Activated CD4-positive, alpha-beta T cell treated with anti-CD3 and anti-CD28 coated beads, Interleukin-2, amount 10 ng/mL, durations not matched to agents 7 days and 5 days (primary cell): Measurements from ENCODE around the gene RERE. TPM values are rescaled to one million over a fixed set of nuclear protein-coding genes. Genes with fewer than 3 reads are reported as not detected.

Source experiments
- CTCF ChIA-PET: fragments of 350-600 bp; sonication (Branson Sonifier 250); formaldehyde crosslinking; loops from one replicate; lab custom pipeline; 2021; ENCODE audit warnings: antibody characterized with exemption; lab: Charles Lee
- POLR2A ChIA-PET: fragments of 350-600 bp; sonication (Branson Sonifier 250); formaldehyde crosslinking; loops from one replicate; lab custom pipeline; 2021; ENCODE audit warnings: antibody characterized with exemption; lab: Charles Lee
- DNase-seq: peaks from one replicate; pipeline ENCODE4 v3.0.0-alpha.2; 2020
- H3K27ac Mint-ChIP-seq: one replicate; pipeline ENCODE4 v1.8.0; 2021; ENCODE audit warnings: mild to moderate bottlenecking, moderate library complexity, mixed read lengths
- H3K27me3 Mint-ChIP-seq: one replicate; pipeline ENCODE4 v1.8.0; 2021; ENCODE audit warnings: mixed read lengths
- H3K36me3 Mint-ChIP-seq: one replicate; pipeline ENCODE4 v1.8.0; 2021; ENCODE audit warnings: low read depth, mixed read lengths
- H3K4me1 Mint-ChIP-seq: one replicate; pipeline ENCODE4 v1.8.0; 2021; ENCODE audit warnings: mixed read lengths
- H3K4me3 Mint-ChIP-seq: one replicate; pipeline ENCODE4 v1.8.0; 2021; ENCODE audit warnings: mild to moderate bottlenecking, moderate library complexity, mixed read lengths
- H3K9me3 Mint-ChIP-seq: one replicate; pipeline ENCODE4 v1.8.0; 2021; ENCODE audit warnings: mixed read lengths
- total RNA-seq, 2 experiments: library from RNA; stranded (reverse); gene quantifications; one replicate each; pipeline ENCODE4 v1.2.3, GENCODE V29; 2021

Gene RERE
- total RNA-seq, 2 experiments from 2014 or later = 68.5 to 68.7 TPM

GRCh38 chr1:8649027-8649426 lies 168.4 kb downstream of the RERE start:
- Mint-ChIP-seq H3K27me3 (no peaks in the 10 kb centered on the region), H3K4me3 (no peak overlapping the region), H3K36me3 (peaks cover 25% of the 10 kb centered on the region), H3K4me1 (peaks cover 65% of the 10 kb centered on the region), H3K27ac (peak overlapping the region; percentile 5), H3K9me3 (no peaks in the 10 kb centered on the region)
- ChIA-PET CTCF (interaction anchor here (1.1 kb wide), 1 partner anchor 50 kb away, joined by 3 read pairs; no protein-coding TSS in a partner anchor), POLR2A (no interaction called here)
- no peak for DNase-seq

- DNase-seq = no peak
- Mint-ChIP-seq H3K4me1 (peaks cover 63% of the 10 kb centered on the region), H3K27ac (no peak overlapping the region), H3K9me3 (no peaks in the 10 kb centered on the region), H3K27me3 (no peaks in the 10 kb centered on the region), H3K4me3 (no peak overlapping the region), H3K36me3 (peaks cover 26% of the 10 kb centered on the region)
- CTCF ChIA-PET = interaction anchor here (0.9 to 1.0 kb wide), 3 partner anchors 10 to 79 kb away, joined by 3 to 4 read pairs (median 3); no protein-coding TSS in a partner anchor
- POLR2A ChIA-PET = no interaction called here
These were observed 170.4 kb downstream of the RERE start for GRCh38 chr1:8646996-8647395.

GRCh38 chr1:8646189-8646588 lies 171.3 kb downstream of the RERE start:
- Mint-ChIP-seq H3K36me3 (peaks cover 24% of the 10 kb centered on the region), H3K9me3 (no peaks in the 10 kb centered on the region), H3K27ac (no peak overlapping the region), H3K4me1 (peaks cover 55% of the 10 kb centered on the region), H3K4me3 (no peak overlapping the region), H3K27me3 (no peaks in the 10 kb centered on the region)
- DNase-seq = no peak
- POLR2A ChIA-PET = interaction anchor here (0.6 kb wide), 1 partner anchor 634 kb away, joined by 4 read pairs; no protein-coding TSS in a partner anchor
- CTCF ChIA-PET = interaction anchor here (1.2 kb wide), 1 partner anchor 25 kb away, joined by 3 read pairs; no protein-coding TSS in a partner anchor

GRCh38 chr1:8643542-8644536 lies 173.6 kb downstream of the RERE start:
- H3K4me1 Mint-ChIP-seq = peaks cover 39% of the 10 kb centered on the region
- DNase-seq = no peak
- POLR2A ChIA-PET = no interaction called here

GRCh38 chr1:8642114-8642513 lies 175.3 kb downstream of the RERE start:
- Mint-ChIP-seq H3K27ac (no peak overlapping the region), H3K4me1 (peaks cover 23% of the 10 kb centered on the region), H3K4me3 (no peak overlapping the region), H3K27me3 (no peaks in the 10 kb centered on the region), H3K9me3 (no peaks in the 10 kb centered on the region), H3K36me3 (peaks cover 14% of the 10 kb centered on the region)
- no peak for DNase-seq
- POLR2A ChIA-PET = no interaction called here
- CTCF ChIA-PET = no interaction called here

More at GRCh38 chr1:8643542-8644536, 173.6 kb downstream of the RERE start:
- Mint-ChIP-seq H3K4me3 (no peak overlapping the region), H3K9me3 (no peaks in the 10 kb centered on the region), H3K27me3 (no peaks in the 10 kb centered on the region), H3K27ac (no peak overlapping the region), H3K36me3 (peaks cover 14% of the 10 kb centered on the region)
- CTCF ChIA-PET = interaction anchor here (1.2 kb wide), 2 partner anchors 29 to 88 kb away, joined by 3 to 5 read pairs; no protein-coding TSS in a partner anchor

- no peaks in the 10 kb centered on the region for H3K9me3 Mint-ChIP-seq
- H3K27me3 Mint-ChIP-seq = no peaks in the 10 kb centered on the region
- CTCF ChIA-PET = interaction anchor here (0.6 to 1.2 kb wide), 3 partner anchors 13 to 46 kb away, joined by 3 to 4 read pairs (median 3); no protein-coding TSS in a partner anchor
- peaks cover 20% of the 10 kb centered on the region for H3K4me1 Mint-ChIP-seq
- H3K4me3 Mint-ChIP-seq = no peak overlapping the region
- no peak overlapping the region for H3K27ac Mint-ChIP-seq
- peaks cover 13% of the 10 kb centered on the region for H3K36me3 Mint-ChIP-seq
- POLR2A ChIA-PET = no interaction called here
- no peak for DNase-seq
These were observed 176.0 kb downstream of the RERE start for GRCh38 chr1:8641377-8641997.

- H3K4me3 Mint-ChIP-seq = no peak overlapping the region
- no peaks in the 10 kb centered on the region for H3K9me3 Mint-ChIP-seq
- H3K4me1 Mint-ChIP-seq = peaks cover 20% of the 10 kb centered on the region
- CTCF ChIA-PET = interaction anchor here (0.6 to 1.2 kb wide), 3 partner anchors 14 to 46 kb away, joined by 3 to 4 read pairs (median 3); no protein-coding TSS in a partner anchor
- no peak overlapping the region for H3K27ac Mint-ChIP-seq
- H3K27me3 Mint-ChIP-seq = no peaks in the 10 kb centered on the region
- POLR2A ChIA-PET = no interaction called here
- no peak for DNase-seq
- H3K36me3 Mint-ChIP-seq = peaks cover 11% of the 10 kb centered on the region
These were observed 176.5 kb downstream of the RERE start for GRCh38 chr1:8640950-8641349.

GRCh38 chr1:8639148-8639547 lies 178.3 kb downstream of the RERE start:
- H3K4me1 Mint-ChIP-seq = peaks cover 16% of the 10 kb centered on the region
- H3K27me3 Mint-ChIP-seq = no peaks in the 10 kb centered on the region
- H3K27ac Mint-ChIP-seq = no peak overlapping the region
- DNase-seq = no peak
- H3K9me3 Mint-ChIP-seq = no peaks in the 10 kb centered on the region
- ChIA-PET CTCF (interaction anchor here (1.0 to 1.9 kb wide), 6 partner anchors 12 to 216 kb away, joined by 3 to 4 read pairs (median 3); no protein-coding TSS in a partner anchor), POLR2A (no interaction called here)
- H3K4me3 Mint-ChIP-seq = no peak overlapping the region
- peaks cover 4% of the 10 kb centered on the region for H3K36me3 Mint-ChIP-seq

- H3K36me3 Mint-ChIP-seq = no peaks in the 10 kb centered on the region
- CTCF ChIA-PET = interaction anchor here (1.3 kb wide), 1 partner anchor 113 kb away, joined by 3 read pairs; no protein-coding TSS in a partner anchor
- no peak for DNase-seq
- H3K4me1 Mint-ChIP-seq = peaks cover 29% of the 10 kb centered on the region
- no peaks in the 10 kb centered on the region for H3K27me3 Mint-ChIP-seq
- H3K27ac Mint-ChIP-seq = no peak overlapping the region
- POLR2A ChIA-PET = no interaction called here
- no peak overlapping the region for H3K4me3 Mint-ChIP-seq
- no peaks in the 10 kb centered on the region for H3K9me3 Mint-ChIP-seq
These were observed 183.5 kb downstream of the RERE start for GRCh38 chr1:8633741-8634501.

- no peak for DNase-seq
- no peaks in the 10 kb centered on the region for H3K27me3 Mint-ChIP-seq
- ChIA-PET POLR2A (no interaction called here), CTCF (no interaction called here)
- H3K27ac Mint-ChIP-seq = no peak overlapping the region
- no peaks in the 10 kb centered on the region for H3K9me3 Mint-ChIP-seq
- H3K36me3 Mint-ChIP-seq = peaks cover 2% of the 10 kb centered on the region
- peaks cover 35% of the 10 kb centered on the region for H3K4me1 Mint-ChIP-seq
- H3K4me3 Mint-ChIP-seq = no peak overlapping the region
These were observed 185.3 kb downstream of the RERE start for GRCh38 chr1:8632102-8632501.

- Mint-ChIP-seq H3K27me3 (no peaks in the 10 kb centered on the region), H3K4me1 (peaks cover 43% of the 10 kb centered on the region), H3K27ac (no peak overlapping the region), H3K4me3 (no peak overlapping the region), H3K9me3 (no peaks in the 10 kb centered on the region), H3K36me3 (peaks cover 7% of the 10 kb centered on the region)
- ChIA-PET POLR2A (no interaction called here), CTCF (no interaction called here)
- no peak for DNase-seq
These were observed 186.3 kb downstream of the RERE start for GRCh38 chr1:8631163-8631562.
